ENCODE data around the gene UVSSA.
"Not testable (repeated sequence)": the region's sequence is repeated elsewhere in the genome, so short reads cannot be mapped to it uniquely, and the experiment has no call there.

UVSSA gene

GRCh38 chr4:1318488-1319213 lies 28.4 kb upstream of the UVSSA start:
- Histone ChIP-seq H3K27ac (ENCODE audit: low read length) (no peak overlapping the region), H3K27me3 (ENCODE audit: insufficient read depth, low read length) (no peaks in the 10 kb centered on the region), H3K36me3 (ENCODE audit: insufficient read depth, low read depth, low read length) (peaks cover 73% of the 10 kb centered on the region), H3K9me3 (ENCODE audit: insufficient read depth, low read depth, low read length) (no peaks in the 10 kb centered on the region), H3K4me3 (ENCODE audit: low read length) (no peak overlapping the region), H3K4me1 (ENCODE audit: insufficient read depth, low read length) (no peaks in the 10 kb centered on the region), H3K9ac (ENCODE audit: low read depth, low read length) (no peak overlapping the region)

DNA sequence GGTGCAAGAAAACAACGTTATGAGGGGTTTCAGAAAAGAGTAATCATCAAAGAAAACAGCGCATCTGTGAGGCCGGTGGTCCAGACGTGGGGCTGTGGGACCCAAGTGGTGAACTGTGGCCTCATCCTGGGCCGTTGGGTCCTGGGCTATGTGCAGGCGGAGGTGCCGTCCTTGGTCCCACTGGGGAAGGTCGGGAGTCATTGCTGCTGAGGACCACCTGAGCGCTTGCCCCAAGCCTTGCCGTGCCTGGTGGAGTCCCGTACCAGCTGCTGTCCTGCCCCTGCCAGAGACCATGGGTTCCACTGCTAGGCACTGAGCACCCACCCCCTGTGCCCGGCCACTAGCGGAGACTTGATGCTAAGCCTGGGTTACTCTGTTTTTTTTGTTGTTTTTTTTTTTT lies 25.5 kb upstream of the UVSSA start:
- H3K36me3 ChIP-seq (ENCODE audit: insufficient read depth, low read depth, low read length): peaks cover 66% of the 10 kb centered on the region
- no peaks in the 10 kb centered on the region for H3K4me1 ChIP-seq (ENCODE audit: insufficient read depth, low read length)
- no peak overlapping the region for H3K27ac ChIP-seq (ENCODE audit: low read length)
- no peaks in the 10 kb centered on the region for H3K9me3 ChIP-seq (ENCODE audit: insufficient read depth, low read depth, low read length)
- H3K9ac ChIP-seq (ENCODE audit: low read depth, low read length): no peak overlapping the region
- no peaks in the 10 kb centered on the region for H3K27me3 ChIP-seq (ENCODE audit: insufficient read depth, low read length)
- no peak overlapping the region for H3K4me3 ChIP-seq (ENCODE audit: low read length)

GRCh38 chr4:1321946-1322650 lies 24.9 kb upstream of the UVSSA start:
- Histone ChIP-seq H3K9ac (ENCODE audit: low read depth, low read length) (no peak overlapping the region), H3K36me3 (ENCODE audit: insufficient read depth, low read depth, low read length) (peaks cover 66% of the 10 kb centered on the region), H3K27ac (ENCODE audit: low read length) (no peak overlapping the region), H3K4me1 (ENCODE audit: insufficient read depth, low read length) (no peaks in the 10 kb centered on the region), H3K9me3 (ENCODE audit: insufficient read depth, low read depth, low read length) (no peaks in the 10 kb centered on the region), H3K27me3 (ENCODE audit: insufficient read depth, low read length) (no peaks in the 10 kb centered on the region), H3K4me3 (ENCODE audit: low read length) (no peak overlapping the region)

DNA sequence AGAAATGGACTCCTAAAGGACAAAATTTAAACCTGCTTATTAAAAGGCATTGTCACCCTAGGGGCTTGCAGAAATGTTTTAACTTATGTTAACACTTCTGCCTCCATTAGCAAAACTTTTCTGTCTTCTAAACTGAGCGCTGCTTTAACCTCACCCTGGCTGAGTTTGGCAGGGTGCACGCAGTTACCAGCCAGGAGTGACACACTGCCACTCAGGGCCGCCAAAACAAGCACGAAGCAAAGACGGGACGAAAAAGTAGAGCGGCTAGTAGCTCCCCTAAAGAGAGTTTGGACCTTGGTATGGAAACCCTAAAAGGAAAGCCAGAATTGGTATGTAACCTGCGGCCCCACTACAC lies 23.8 kb upstream of the UVSSA start:
- H3K9ac ChIP-seq (ENCODE audit: low read depth, low read length): no peak overlapping the region
- H3K4me1 ChIP-seq (ENCODE audit: insufficient read depth, low read length): no peaks in the 10 kb centered on the region
- peaks cover 67% of the 10 kb centered on the region for H3K36me3 ChIP-seq (ENCODE audit: insufficient read depth, low read depth, low read length)
- H3K27me3 ChIP-seq (ENCODE audit: insufficient read depth, low read length): no peaks in the 10 kb centered on the region
- no peak overlapping the region for H3K4me3 ChIP-seq (ENCODE audit: low read length)
- no peak overlapping the region for H3K27ac ChIP-seq (ENCODE audit: low read length)
- no peaks in the 10 kb centered on the region for H3K9me3 ChIP-seq (ENCODE audit: insufficient read depth, low read depth, low read length)

GRCh38 chr4:1323635-1324442 lies 23.2 kb upstream of the UVSSA start:
- no peak overlapping the region for H3K27ac ChIP-seq (ENCODE audit: low read length)

GRCh38 chr4:1324443-1325175 lies 22.4 kb upstream of the UVSSA start:
- not testable (repeated sequence) for H3K27ac ChIP-seq (ENCODE audit: low read length); H3K9ac ChIP-seq (ENCODE audit: low read depth, low read length); H3K9me3 ChIP-seq (ENCODE audit: insufficient read depth, low read depth, low read length); H3K4me1 ChIP-seq (ENCODE audit: insufficient read depth, low read length); H3K27me3 ChIP-seq (ENCODE audit: insufficient read depth, low read length); H3K4me3 ChIP-seq (ENCODE audit: low read length)
- H3K36me3 ChIP-seq (ENCODE audit: insufficient read depth, low read depth, low read length): peaks cover 62% of the 10 kb centered on the region

More at GRCh38 chr4:1323635-1324442, 23.2 kb upstream of the UVSSA start:
- Histone ChIP-seq H3K9ac (ENCODE audit: low read depth, low read length) (no peak overlapping the region), H3K27me3 (ENCODE audit: insufficient read depth, low read length) (no peaks in the 10 kb centered on the region), H3K36me3 (ENCODE audit: insufficient read depth, low read depth, low read length) (peaks cover 66% of the 10 kb centered on the region), H3K4me3 (ENCODE audit: low read length) (no peak overlapping the region), H3K4me1 (ENCODE audit: insufficient read depth, low read length) (no peaks in the 10 kb centered on the region), H3K9me3 (ENCODE audit: insufficient read depth, low read depth, low read length) (no peaks in the 10 kb centered on the region)

DNA sequence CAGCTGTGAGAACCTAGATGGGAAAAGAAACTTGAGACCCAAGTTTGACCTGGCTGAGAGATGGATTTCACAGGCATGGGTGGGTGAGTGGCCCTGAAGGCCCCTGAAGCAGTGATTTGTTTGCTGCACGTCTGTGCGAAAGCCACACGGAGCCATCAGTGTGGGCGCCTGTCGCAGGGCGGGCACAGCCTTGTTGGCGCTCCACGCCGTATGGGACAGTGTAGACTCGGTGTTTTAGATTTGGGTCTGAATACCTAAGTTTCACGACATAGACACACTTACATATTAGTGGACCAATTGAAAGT lies 21.9 kb upstream of the UVSSA start:
- Histone ChIP-seq H3K27ac (ENCODE audit: low read length) (no peak overlapping the region), H3K9ac (ENCODE audit: low read depth, low read length) (no peak overlapping the region), H3K36me3 (ENCODE audit: insufficient read depth, low read depth, low read length) (peaks cover 56% of the 10 kb centered on the region), H3K4me1 (ENCODE audit: insufficient read depth, low read length) (no peaks in the 10 kb centered on the region), H3K27me3 (ENCODE audit: insufficient read depth, low read length) (no peaks in the 10 kb centered on the region), H3K4me3 (ENCODE audit: low read length) (no peak overlapping the region), H3K9me3 (ENCODE audit: insufficient read depth, low read depth, low read length) (no peaks in the 10 kb centered on the region)

GRCh38 chr4:1325681-1326635 lies 21.1 kb upstream of the UVSSA start:
- peaks cover 52% of the 10 kb centered on the region for H3K36me3 ChIP-seq (ENCODE audit: insufficient read depth, low read depth, low read length)

GRCh38 chr4:1326751-1327525 lies 20.1 kb upstream of the UVSSA start:
- Histone ChIP-seq H3K4me1 (ENCODE audit: insufficient read depth, low read length) (no peaks in the 10 kb centered on the region), H3K27me3 (ENCODE audit: insufficient read depth, low read length) (no peaks in the 10 kb centered on the region), H3K27ac (ENCODE audit: low read length) (no peak overlapping the region), H3K9ac (ENCODE audit: low read depth, low read length) (no peak overlapping the region), H3K36me3 (ENCODE audit: insufficient read depth, low read depth, low read length) (peaks cover 52% of the 10 kb centered on the region), H3K4me3 (ENCODE audit: low read length) (no peak overlapping the region), H3K9me3 (ENCODE audit: insufficient read depth, low read depth, low read length) (no peaks in the 10 kb centered on the region)

More at GRCh38 chr4:1325681-1326635, 21.1 kb upstream of the UVSSA start:
- Histone ChIP-seq H3K9ac (ENCODE audit: low read depth, low read length) (no peak overlapping the region), H3K9me3 (ENCODE audit: insufficient read depth, low read depth, low read length) (no peaks in the 10 kb centered on the region), H3K27ac (ENCODE audit: low read length) (no peak overlapping the region), H3K4me3 (ENCODE audit: low read length) (no peak overlapping the region), H3K4me1 (ENCODE audit: insufficient read depth, low read length) (no peaks in the 10 kb centered on the region), H3K27me3 (ENCODE audit: insufficient read depth, low read length) (no peaks in the 10 kb centered on the region)

- no peaks in the 10 kb centered on the region for H3K4me1 ChIP-seq (ENCODE audit: insufficient read depth, low read length)
- H3K9me3 ChIP-seq (ENCODE audit: insufficient read depth, low read depth, low read length): no peaks in the 10 kb centered on the region
- peaks cover 49% of the 10 kb centered on the region for H3K36me3 ChIP-seq (ENCODE audit: insufficient read depth, low read depth, low read length)
- no peak overlapping the region for H3K9ac ChIP-seq (ENCODE audit: low read depth, low read length)
- no peaks in the 10 kb centered on the region for H3K27me3 ChIP-seq (ENCODE audit: insufficient read depth, low read length)
- no peak overlapping the region for H3K4me3 ChIP-seq (ENCODE audit: low read length)
- H3K27ac ChIP-seq (ENCODE audit: low read length): no peak overlapping the region
Measured at GRCh38 chr4:1327526-1328266, 19.3 kb upstream of the UVSSA start.
